GM13976 (cell line): ENCODE measurements around the gene CCDC177.

ENCODE experiments used
- DNase-seq: peaks from one replicate; pipeline ENCODE4 v3.0.0; 2012; ENCODE audit warnings: low spot score
- in situ Hi-C: fragments of 300-500 bp; cut with MboI; formaldehyde crosslinking; loops from one replicate; pipeline ENCODE4 v1.12.0; 2022; ENCODE audit warnings: low sequenced_read_pairs, mixed read lengths, inconsistent platforms; ENCODE audit not compliant: unreplicated experiment
- TF ChIP-seq, protein P1 (sequence below): IDR thresholded peaks from 2 replicates; pipeline ENCODE4 v1.5.1; 2012; ENCODE audit warnings: borderline replicate concordance, mild to moderate bottlenecking; ENCODE audit not compliant: insufficient read depth; ENCODE audit errors: extremely low read depth, missing control alignments, control extremely low read depth

Gene CCDC177

DNA sequence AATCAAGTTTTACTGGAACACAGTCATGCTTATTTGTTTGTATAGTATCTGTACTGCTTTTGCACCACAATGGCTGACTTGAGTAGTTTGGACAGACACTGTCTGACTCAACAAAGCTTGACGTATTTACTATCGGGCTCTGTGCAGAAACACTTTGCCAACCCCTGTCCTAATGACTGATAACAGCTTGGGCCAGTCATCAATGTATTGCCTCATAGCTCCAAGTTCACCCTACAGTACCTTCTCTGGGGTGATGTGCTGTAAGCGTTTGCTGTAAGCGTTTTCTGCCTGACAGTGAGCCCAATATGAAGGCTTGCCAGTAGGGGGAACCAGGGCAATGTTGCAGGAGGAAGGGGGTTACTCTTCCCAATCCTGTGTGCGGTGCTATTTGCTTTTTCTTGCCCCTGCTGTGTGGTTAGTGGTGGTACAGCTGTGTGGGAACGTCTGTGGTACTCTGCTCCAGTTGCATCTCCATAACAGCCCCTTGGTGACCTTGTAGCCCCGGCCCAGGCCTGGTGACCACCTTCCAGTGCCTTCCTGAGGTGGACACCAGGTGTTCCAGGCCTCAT lies 5.4 kb upstream of the CCDC177 start:
- TF ChIP-seq, protein P1, sequence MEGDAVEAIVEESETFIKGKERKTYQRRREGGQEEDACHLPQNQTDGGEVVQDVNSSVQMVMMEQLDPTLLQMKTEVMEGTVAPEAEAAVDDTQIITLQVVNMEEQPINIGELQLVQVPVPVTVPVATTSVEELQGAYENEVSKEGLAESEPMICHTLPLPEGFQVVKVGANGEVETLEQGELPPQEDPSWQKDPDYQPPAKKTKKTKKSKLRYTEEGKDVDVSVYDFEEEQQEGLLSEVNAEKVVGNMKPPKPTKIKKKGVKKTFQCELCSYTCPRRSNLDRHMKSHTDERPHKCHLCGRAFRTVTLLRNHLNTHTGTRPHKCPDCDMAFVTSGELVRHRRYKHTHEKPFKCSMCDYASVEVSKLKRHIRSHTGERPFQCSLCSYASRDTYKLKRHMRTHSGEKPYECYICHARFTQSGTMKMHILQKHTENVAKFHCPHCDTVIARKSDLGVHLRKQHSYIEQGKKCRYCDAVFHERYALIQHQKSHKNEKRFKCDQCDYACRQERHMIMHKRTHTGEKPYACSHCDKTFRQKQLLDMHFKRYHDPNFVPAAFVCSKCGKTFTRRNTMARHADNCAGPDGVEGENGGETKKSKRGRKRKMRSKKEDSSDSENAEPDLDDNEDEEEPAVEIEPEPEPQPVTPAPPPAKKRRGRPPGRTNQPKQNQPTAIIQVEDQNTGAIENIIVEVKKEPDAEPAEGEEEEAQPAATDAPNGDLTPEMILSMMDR: no peak
- in situ Hi-C loops: loop anchor here (25.0 kb wide), 1 partner anchor 432 kb away; no protein-coding TSS in a partner anchor
- DNase-seq: no peak

DNA sequence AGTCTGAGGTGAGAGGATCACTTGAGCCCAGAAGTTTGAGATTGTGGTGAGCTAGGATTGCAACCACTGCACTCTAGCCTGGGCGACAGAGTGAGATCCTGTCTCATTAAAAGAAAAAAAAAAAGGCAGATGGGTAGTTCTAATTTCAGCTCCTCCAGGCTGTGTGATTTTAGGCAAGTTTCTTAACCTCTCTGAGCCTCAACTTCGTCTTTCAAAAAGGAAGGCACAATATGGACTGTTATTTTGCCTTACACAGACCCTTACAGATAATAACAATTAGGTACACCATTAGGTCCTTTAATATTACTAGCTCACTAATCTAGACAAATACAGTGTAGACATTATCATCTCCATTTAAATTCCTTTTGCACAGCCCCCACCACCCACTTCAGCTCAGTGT lies 4.8 kb upstream of the CCDC177 start:
- no peak for DNase-seq
- TF ChIP-seq, protein P1: no peak
- in situ Hi-C loops: loop anchor here (25.0 kb wide), 1 partner anchor 433 kb away; no protein-coding TSS in a partner anchor

DNA sequence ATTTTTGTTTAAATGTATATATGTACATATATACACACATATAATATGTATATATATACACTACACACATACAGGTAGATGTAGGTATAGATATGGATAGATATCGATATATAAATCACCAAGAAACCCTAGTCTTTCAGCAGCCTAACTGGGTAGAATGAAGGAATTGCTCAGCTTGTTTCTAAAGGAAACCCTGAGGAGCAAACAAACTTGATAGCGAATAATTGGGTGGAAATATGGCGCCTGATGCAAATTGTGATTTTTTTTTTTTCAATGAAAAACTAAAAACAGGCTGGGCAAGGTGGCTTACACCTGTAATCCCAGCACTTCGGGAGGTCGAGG lies 254 bp upstream of the CCDC177 start:
- TF ChIP-seq, protein P1: no peak
- DNase-seq: no peak
- in situ Hi-C loops: loop anchor here (25.0 kb wide), 1 partner anchor 437 kb away; no protein-coding TSS in a partner anchor

DNA sequence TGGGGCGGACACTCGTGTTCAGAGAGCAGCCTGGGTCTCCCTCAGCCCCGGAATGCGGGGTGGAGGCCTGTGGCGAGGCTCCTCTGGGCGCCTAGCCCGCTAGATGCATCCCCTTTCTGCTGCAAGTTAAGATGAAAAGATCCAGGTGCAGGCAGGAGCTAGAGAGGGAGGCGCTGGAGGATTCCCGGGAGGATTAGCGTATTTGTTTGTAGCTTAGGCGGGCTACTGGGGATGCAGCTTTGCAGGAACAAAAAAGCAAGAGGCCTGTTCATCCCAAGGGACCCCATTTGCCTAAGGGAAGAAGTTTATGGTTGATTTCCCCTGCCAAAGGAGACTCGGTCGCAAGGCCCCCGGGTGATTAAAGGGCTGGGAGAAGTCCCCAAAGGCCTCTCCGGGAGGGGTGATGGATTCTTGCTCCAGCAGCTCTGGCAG lies 824 bp downstream of the CCDC177 start:
- TF ChIP-seq, protein P1: no peak

DNA sequence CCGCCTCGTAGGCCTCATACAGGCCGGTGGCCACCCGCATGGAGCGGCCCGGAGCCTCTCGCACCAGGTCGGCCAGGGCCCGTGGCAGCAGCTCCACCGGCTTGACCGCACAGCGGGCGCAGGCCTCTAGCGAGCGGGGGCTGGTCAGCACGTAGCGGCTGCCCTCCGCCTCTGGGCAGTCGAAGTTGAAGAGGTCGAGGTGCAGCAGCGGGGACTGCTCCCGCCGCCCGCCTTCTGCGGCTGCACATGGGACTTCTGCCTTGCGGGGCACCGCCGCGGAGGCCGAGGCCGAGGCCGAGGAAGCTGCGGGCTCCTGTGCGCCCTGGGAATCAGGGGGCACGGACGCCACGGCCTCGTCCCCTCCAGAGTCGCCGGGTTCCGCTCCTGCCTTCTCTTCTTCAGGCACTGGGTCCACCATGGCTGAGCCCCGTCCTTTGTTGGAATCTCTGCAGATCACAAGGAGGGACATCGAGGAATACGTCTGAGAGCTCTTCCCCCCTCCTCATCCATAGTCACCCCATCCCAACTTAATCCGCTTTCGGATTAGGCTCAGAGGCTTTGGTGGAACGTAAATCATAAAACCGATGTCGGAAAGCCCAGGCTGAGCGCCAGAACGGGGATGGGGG lies 1.4 kb downstream of the CCDC177 start:
- no peak for DNase-seq
- TF ChIP-seq, protein P1: no peak
- in situ Hi-C loops: no loop called here

More for the DNA sequence above, 824 bp downstream of the CCDC177 start:
- in situ Hi-C loops: no loop called here
- DNase-seq: peak; percentile 49

DNA sequence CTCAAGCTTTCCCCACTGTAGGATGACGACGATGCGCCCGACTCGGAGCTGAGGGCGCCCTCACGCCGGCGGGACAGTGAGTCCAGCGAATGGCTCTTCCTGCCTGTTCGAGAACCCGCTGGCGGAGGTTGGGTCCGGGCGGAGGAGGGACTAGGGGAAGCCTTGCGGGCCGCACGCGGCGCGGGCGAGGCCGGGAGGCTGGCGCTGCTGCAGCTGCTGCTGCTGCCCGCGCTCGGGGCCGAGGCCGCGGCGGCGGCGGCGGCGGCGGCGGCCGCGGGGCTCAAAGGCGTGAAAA lies 1.9 kb downstream of the CCDC177 start:
- TF ChIP-seq, protein P1: no peak
- DNase-seq: no peak
- in situ Hi-C loops: no loop called here
